ENCODE measurements around the gene TRIM52.

DNA sequence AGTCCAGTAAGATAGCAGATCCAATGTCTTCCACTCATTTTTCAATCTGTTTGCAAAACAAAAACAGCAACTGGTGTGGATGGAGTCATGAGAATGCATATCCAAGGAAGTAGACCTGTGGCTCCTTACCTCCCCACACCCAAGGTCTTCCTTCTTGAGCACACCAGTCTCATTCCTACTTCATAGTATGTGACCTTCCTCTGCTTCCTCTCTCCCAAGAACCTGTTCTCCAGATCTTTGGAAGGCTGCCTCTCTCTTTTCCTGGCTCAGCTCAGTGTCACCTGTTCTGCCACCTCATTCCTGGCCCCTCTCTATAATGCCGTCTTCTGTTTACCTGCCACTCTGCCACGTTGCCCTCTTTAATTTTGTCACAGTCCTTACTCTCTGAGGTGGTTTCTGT lies 48.0 kb downstream of the TRIM52 start:
- TF ChIP-seq EGR1 (IDR thresholded peaks at IDR 0.05; ENCODE audit: low read depth) (no peak), CTCF (IDR thresholded peaks at IDR 0.05 in 2 of 3, conservative IDR thresholded peaks at IDR 0.05 in 1 of 3; ENCODE audit: borderline replicate concordance in 1 of 3, insufficient read depth in 1 of 3, low read depth in 2 of 3, low read length in 2 of 3) (no peak), POLR2AphosphoS5 (IDR thresholded peaks at IDR 0.05; ENCODE audit: low read depth, low read length) (no peak), POLR2A (IDR thresholded peaks at IDR 0.05; ENCODE audit: borderline replicate concordance, extremely low read depth, insufficient read depth, insufficient read length) (no peak), ZBTB33 (IDR thresholded peaks at IDR 0.05; ENCODE audit: extremely low read depth, insufficient replicate concordance, low read length) (no peak)
